GM18511 (cell line): ENCODE data around the gene DMWD.
A peak's percentile ranks its signal among the peaks of the same experiment; 100 is the strongest.

ENCODE experiments used
- ATAC-seq: cut with Tn5 transposase; IDR thresholded peaks from one replicate; pipeline ENCODE4 v1.9.1; 2021; ENCODE audit warnings: mild to moderate bottlenecking, moderate library complexity; ENCODE audit not compliant: unreplicated experiment

DMWD gene, protein sequence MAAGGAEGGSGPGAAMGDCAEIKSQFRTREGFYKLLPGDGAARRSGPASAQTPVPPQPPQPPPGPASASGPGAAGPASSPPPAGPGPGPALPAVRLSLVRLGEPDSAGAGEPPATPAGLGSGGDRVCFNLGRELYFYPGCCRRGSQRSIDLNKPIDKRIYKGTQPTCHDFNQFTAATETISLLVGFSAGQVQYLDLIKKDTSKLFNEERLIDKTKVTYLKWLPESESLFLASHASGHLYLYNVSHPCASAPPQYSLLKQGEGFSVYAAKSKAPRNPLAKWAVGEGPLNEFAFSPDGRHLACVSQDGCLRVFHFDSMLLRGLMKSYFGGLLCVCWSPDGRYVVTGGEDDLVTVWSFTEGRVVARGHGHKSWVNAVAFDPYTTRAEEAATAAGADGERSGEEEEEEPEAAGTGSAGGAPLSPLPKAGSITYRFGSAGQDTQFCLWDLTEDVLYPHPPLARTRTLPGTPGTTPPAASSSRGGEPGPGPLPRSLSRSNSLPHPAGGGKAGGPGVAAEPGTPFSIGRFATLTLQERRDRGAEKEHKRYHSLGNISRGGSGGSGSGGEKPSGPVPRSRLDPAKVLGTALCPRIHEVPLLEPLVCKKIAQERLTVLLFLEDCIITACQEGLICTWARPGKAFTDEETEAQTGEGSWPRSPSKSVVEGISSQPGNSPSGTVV

DNA sequence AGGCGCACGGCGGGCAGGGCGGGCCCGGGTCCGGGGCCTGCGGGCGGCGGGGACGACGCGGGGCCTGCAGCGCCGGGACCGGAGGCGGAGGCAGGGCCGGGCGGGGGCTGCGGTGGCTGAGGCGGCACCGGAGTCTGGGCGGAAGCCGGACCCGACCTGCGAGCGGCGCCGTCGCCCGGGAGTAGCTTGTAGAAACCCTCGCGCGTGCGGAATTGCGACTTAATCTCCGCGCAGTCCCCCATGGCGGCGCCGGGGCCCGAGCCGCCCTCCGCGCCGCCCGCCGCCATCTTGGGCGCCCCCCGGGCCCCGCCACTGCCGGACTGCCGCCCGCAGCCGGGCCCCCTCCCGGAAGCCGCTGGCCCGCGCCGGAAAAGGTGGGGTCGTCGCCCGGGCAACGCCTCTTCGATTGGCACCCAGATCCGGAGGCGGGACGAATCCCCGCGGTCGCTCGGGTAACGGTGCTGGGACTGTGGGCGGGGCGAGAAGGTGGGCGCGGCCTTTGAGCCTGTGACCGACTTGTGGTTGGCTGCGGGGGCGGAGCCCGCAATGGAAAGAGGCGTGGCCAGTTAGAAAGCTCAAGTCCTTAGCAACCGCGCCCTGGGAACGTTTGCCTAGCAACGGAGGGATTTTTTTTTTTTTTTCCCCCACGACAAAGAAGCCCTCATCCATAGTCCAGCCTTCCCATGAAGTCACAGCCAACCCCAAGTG is at the start of gene DMWD:
Gene DMWD (minus strand): TSS at position 376 of the 708 bp plus-strand sequence. CDS start 89 bp downstream, at position 287.
- peak; percentile 88 for ATAC-seq

DNA sequence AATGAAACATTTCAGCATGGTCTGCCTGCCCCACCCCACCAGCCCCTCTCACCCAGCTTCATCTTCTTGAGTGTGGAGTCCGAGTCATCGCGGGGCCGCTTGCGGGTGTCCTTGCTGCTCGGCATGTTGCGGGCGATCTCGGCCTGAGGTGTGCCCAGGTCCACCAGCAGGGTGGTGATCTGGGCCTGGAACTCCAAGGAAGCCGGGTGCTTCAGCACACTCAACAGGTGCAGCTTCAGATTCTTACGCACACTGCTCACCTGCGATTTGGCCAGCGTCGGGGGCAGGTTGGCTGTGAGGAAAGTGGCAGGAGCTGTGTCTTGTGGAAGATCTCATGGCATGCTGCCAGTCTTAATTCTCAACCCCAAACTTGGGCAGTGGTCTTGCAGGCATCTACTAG is 49.6 kb upstream of the DMWD start:
- ATAC-seq: no peak

DNA sequence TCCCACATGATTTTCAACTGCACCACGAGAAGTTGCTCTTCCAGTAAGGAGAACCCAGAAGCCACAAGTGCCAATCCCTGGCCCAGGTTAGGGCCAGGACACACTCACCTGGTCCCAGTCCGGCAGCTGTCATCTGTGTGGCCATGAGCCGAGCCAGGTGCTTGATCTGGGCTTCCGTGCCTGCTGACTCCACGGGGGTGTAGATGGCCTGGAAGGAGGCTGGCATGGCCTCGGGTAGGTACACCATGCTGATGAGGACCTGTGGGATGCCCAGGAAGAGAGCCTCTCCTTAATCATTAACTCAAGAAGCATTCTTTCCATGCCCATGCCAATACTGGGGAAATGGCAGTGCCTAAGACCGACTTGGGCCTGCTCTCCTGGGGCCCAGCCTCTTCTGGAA is 42.3 kb upstream of the DMWD start:
- no peak for ATAC-seq

DNA sequence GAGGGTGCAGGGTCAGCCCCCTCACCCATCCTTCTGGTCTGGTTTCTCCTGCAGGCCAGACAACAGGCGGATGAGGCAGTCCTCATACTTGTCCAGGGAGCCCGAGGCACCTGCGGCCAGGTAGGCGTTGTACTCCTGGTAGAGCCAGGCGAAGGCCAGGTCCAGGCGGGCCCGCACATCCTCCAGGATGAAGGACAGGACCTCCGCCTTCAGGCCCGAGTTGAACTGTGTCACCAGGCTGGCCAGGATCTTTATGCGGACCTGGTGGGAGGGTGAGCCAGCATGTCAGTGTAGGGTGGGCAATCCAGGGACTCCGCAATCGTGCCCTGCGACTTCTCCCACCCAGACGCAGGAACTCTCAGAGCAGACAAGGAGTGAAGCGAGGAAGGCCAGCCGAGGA is 36.3 kb upstream of the DMWD start:
- ATAC-seq: no peak

DNA sequence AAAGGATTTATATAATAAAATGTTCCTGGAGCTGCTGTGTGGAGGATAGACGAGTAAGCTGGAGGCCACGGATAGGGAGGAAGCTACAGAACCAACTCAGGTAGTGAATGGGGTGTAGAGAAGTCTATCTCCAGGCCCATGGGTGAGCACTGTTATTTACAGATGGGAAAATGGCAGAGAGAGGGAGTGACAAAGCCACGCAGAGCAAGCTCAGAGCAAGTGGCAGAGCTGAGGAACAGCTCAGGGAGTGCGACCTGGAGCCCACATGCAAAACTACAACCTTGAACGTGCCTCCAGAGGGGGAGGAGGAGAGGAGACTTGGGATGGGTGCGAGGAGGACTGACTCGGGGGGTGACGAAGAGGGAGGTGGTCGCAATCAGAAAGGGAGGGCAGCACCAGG is 35.9 kb upstream of the DMWD start:
- ATAC-seq: no peak

DNA sequence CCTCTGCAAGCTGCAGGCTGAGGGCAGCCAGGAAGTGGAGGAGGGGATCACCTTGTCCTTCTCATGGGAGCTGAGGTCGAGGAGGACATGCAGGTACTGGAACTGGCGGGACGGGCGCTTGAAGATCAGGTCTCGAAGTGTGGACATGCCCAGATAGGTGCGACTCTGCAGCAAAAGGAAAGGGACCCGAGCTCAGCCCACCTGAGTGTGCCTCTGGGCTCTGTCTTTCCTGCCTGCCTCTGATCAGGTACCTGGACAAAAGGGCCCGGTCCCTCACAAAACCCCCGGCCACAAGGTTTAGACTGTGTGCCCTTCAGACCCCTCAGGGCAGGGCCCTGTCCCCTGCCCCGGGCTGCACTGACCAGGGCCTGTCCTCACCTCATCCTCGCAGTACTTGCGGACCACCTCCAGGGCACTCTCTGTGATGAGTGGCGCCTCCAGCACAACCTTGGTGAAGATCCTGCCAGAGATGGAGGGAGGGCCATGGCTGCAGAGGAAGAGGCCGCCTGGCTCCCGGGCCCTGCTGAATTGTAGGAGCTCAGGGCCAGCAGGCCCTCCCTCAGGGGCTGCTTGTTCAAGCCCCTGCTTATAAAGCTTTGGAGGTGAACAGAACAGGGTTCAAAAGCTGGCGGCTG is 34.9 kb upstream of the DMWD start:
- ATAC-seq: no peak

DNA sequence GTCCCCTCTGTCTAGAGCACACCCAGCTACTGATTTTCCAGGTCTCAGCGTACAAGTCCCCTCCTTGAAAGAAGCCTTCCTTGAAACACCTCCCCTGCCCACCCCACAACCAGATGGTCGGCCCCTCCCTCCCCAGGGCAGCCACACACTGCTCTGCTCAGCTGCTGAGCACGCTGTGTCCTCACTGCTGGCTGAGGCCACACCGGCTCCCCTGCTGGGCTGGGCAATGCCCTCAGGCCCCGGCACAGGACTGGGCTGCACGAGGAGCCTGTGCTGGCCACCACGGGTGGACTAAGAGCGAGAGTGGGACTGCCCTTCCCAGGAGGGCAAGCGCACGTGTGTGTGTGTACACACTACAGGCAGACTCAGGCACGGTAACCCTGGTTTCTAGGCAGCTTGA is 34.3 kb upstream of the DMWD start:
- ATAC-seq: no peak

DNA sequence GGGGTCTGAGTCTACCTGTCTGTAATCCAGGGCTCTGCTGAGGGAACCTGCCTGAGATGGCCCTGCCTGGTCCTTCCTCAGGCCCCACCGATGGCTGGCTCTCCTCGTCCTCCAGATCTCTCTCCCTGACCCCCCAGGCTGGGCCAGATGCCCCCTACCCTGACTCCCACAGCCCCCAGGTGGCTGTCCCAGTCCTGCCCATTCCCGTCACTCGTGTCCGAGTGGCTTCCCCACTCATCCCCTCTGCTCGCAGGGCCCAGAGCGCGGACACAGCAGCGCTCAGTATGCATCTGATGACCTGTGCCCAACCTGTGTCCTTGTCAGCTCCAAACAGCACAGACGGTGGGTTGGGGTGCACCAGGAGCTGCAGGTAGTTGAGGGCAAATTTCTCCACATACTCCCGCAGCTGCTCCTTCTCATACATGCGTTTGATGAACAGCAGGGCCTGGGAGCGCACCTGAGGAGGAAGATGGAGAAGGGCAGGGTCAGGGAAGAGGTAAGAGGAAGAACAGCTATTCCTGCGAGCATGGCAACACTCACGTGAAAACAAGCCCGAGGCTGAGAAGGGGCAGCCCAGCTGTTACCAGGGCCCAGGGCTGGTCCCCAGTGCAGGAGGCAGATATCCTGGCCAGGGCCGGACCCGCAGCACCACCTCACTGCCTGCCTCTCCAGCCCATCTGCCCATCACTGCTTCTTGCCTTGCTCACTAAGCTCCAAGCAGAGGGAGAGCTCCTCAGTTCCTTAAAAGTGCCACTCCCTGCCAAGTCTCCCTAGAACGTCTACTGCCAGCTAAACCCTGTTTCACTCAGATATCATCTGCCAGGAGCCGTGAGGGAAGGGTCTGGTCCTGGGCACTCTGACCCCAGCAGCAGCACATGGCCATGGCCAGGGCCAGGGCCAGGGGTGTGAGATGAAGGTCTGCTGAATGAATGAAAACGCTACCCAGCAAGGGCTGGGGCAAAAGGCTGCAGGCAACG is 33.6 kb upstream of the DMWD start:
- no peak for ATAC-seq

DNA sequence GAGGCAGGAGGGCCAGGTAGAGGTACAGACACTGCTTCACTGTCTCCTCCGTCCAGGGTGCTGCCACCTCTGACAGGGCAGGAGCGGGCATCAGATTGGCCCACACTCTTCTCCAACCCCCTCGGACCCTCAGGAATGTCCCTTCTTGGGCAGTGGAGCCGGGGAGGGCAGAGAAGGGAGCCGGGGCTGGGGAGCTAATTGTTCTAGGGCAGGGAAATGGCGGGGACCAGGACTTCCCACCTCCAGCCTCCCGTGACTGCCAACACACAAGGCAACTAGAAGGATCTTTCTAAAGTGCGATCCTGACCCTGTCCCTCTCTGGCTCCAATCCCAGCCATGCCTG is 32.6 kb upstream of the DMWD start:
- no peak for ATAC-seq

DNA sequence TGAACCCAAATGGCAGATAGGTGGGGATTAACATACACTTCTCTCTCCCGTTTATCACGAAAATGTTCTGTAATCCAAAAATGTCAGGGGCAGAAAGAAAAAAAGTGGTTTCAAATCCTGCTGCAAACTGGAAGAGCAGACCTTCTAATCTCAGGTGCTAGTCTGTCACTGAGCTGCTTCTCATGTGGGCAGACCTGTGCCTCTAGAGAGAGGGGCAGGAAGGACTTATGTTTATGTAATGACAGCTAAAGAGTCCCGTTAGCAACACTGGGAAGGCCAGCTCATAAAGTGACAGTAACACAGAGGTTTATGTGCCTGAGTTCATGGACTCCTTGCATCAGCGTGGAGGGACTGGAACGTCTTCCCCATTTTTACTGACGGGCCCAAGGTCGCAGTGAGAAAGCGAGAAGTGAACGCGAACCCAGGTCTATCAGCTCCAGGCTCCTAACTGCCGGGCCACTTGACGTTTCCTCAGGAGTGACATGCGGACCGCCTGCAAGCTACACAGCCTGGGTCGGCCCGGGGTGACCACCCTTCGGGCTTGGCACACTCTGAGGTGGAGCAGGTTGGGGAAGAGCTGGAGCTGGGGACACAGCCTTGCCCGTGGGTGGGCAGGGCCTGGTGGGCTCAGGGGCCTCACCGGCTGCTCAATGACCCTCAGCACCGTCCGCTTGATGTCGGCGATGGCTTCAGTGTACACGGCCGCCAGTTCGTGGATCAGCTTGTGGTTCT is 32.1 kb upstream of the DMWD start:
- ATAC-seq: no peak

DNA sequence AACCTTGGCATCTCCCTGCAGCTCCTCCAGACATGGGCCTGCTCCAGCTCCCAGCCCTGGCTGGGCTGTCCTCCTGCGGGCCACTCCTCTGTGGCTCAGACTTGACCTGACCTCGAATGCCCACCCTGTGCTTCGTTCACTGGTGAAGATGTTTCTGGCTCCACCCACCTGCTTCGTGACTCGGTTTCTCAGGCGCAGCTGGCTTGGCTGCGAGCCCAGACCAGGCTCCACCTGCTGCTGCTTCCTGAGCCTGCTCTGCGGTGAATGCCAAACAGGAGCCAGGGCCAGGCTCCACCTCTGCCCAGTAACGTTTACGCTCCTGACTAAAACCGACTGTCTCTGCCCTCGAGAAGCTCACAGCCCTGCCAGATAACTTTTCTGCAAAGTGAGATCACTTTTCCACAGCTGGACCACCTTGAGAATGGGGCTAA is 31.4 kb upstream of the DMWD start:
- ATAC-seq: no peak

DNA sequence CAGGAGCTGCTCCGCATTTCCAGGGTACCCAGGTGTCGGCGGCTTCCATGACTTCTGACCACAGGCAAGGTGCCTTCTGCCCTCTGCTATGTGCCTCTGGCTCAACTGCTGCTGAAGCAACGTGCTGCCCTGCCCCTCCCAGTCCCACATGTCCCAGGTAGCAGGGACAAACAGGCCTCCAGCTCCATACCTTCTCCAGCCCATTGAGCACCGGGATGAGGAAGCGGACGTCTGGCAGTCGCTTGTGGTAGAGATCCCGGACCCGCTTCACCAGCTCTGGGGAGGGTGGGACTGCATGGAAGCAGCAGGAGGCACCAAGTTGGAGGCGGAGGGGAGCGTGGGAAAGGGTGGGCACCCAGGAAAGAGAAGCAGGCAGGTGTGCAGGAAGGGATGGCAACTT is 30.5 kb upstream of the DMWD start:
- no peak for ATAC-seq

DNA sequence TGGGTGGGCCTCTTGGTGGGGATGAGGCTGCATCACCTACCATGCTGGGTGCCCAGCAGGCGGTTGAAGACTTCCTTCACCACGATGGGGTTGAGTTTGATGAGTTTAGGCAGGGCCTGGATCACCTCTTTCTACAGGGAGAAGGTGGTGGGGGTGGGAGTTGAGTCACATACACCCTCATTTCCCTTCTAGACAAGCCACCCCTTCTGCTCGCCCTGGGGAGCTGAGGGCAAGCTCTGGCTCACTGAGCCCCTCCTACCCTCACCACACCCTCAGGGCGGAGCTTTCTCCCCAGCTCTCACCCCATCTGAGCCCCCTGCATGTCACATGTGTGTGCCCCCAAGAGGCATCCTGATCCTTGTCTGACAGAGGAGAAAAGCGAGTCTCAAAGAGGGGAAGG is 30.1 kb upstream of the DMWD start:
- no peak for ATAC-seq

DNA sequence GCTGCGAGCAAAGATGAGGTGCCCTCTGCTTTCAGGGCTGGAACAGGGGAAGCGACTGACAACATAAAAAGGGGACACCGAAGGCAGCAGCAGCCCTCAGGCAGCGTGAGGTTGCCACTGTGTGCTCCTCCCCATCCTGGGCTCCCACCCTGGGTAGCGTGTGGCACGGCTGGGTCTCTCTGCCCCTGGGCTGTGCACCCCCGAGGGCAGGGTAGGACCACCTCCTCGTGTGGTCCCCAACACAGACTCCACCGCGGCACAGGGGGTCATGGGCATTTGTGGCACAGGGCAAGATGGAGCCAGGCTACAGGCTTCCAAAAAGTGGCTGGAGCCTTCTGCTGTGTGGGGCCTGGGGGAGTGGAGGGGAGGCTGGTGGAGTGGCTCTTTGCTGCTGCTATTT is 28.9 kb upstream of the DMWD start:
- ATAC-seq: no peak

DNA sequence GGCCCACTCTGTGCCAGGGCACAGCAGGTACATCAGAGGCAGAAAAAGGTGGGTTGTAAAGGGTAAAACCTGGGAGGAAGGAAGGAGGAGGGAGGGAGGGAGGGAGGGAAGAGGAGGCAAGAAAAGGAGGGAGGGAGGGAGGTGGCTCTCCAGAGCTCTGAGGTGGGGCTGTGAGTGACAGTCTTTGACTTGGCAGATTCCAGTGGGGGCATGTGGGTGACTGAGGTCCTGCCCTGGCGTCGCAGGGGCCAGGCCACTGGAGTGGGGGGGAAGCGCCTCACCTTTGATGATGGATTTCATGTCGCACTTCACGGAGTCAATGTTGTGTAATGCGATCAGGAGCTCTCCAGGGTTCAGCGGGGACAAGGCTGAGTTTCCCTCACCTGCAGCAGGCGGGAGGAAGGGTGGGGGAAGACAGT is 28.5 kb upstream of the DMWD start:
- no peak for ATAC-seq

DNA sequence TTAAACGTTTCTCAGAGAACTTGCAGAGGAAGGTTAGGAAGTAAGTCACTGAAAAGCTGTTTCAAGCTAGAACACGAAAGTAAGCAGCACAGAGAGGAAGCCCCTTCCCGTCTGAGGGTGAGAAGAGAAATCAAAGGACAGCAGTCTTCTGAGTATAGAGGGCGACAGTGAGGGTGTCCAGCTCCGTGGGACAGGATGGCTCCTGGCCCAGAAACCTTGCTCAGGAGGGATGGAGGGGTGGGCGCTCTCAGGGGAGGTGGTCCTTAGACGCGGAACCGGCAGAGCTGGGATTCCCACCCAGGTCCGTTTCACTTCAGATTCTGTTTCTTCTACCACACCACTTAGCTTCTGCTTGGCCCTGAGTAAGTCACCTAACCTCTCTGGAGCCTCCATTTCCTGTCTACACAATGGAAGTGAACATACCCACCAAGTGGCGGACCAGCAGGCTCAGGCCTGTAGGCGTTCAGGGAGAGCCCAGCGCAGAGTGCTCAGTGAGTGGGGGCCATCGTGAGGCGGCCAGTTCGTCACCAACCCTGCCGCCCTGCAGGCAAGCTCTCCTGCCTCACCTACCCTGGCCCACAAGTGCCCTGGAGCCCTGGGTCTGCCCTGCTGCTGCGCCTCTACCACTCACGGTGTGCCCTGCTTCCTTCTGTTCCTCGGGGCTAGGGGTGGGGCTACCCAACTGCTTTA is 27.9 kb upstream of the DMWD start:
- no peak for ATAC-seq

DNA sequence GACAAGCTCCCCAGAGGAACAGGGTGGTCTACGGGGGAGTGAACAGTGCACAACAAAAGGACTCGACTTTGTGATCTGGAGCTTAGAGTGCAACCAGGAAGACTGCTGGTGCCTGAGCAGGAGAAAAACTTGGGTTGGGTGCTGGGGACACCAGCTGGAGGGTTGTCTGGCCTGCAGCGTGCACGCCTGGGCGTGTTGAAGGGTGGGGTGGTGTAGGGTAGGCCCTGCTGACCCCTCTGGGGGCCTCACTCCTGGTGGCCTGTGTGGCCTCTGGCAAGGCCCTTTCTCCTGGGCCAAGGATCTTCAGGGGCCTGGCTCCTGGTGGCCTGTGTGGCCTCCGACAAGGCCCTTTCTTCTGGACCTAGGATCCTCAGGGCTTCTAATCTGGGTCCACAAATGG is 27.1 kb upstream of the DMWD start:
- no peak for ATAC-seq

DNA sequence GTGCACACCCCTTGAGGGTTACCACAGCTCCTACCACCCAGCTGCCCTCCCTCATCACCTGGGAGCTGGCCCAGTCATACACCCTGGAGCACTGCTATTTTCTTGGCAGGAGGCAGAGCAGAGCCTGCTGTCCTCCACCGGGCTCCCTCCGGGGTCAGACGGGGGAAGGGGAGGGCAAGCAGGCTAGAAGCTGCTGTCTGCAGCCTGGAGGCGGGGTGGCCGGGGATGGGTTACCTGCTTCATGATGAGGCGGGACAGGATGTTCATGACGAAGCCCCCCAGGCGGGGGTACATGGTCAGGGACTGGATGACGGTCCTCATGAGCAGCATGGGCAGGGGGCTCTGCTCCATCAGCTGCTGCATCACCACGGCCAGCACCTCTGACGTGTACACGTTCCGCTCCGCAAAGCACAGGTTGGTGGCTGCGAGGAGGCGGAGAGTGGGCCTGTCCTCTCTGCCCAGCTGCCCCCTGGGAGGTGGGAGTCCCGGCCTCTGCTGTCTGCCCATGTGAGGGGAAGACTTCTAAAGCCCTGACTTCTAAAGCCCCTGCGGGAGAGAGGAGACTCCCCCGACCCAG is 25.2 kb upstream of the DMWD start:
- no peak for ATAC-seq
